Measurements from ENCODE around the gene ARHGAP28.

Gene ARHGAP28

DNA sequence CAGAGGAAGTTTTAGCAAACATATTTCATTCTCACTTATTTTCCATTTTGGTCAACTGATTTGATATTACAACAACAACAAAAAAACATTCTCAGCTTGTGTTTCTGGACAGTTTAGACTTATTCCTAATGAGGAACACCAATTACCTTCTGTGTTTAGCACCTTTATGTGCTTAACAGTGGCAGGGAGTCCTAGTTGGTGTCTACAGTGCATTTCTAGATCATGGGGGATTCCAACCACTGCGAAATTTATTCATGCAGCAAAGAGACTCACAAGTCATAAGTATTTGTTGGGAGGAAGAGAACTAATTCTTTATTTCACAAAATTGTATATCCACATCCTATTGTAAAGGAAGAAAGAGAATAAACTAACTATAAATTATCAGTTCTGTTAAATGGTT lies 4.2 kb downstream of the ARHGAP28 start:
- DNase-seq (ENCODE audit: low spot score): no peak

DNA sequence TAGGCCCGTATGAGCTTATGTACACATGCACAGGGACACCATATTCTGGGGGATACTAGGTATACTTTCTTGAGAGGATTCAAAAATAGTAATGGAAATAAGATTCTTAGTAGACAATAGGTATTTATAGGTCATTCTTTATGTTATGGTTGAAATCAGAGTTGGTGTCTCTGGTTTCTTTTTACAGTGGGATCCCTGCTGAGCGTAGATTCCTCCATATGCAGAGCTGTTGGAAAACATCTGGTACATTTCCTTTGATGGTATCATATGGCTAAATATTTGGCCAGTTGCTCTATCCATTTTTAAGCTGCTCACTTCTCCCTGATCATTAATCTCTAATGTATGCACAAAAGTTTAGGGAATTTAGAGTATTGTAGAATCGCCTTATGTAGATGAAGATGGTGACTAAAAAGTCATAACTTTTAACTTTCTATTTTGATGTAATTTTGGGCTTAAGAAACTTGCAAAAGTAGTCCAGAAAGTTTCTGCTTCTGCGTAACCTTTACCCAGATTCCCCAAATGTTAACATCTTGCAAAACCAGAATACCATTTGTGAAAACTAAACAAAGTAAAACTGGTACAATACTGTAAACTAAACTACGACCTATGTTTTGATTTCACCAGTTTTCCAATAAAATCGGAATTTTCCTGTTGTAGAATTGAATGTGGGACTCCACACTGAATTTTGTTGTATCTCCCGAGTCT lies 5.4 kb downstream of the ARHGAP28 start:
- no peak for DNase-seq (ENCODE audit: low spot score)

DNA sequence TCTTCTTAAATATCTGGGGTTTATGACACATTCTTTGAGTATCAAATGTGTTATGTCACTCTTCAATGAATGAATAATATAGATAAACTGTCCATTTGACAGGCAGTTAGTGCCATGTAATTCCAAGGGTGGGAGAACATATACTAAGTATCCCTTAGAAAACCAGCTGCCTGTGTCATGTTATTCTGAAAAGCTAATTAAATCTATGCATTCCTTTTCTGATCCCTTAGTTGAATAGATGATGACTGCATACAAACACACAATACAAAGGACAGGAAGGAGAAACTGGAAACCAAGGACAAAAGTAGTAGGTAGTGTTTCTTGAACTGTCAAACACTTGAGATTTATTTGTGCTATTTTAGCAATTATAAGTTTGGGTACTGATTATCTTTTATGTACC lies 8.3 kb downstream of the ARHGAP28 start:
- DNase-seq (ENCODE audit: low spot score): no peak

DNA sequence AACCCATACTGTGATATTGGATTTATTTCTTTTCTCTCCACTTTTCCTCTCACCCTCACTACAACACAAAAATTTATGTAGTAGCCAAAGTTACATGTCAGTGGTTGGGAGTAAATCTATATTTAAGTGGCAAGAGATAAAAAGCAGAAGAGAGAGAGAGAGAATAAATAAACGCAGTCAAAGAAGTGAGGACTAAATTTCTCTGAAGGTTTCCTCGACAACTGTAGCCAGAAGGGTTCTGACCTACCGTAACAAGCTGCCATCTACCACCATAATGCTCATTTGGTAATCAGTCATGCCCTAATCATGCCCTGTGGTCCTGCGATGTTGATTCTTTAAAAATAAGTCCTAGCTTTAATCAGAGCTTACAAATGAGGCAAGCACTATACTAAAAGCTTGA lies 9.1 kb downstream of the ARHGAP28 start:
- no peak for DNase-seq (ENCODE audit: low spot score)

DNA sequence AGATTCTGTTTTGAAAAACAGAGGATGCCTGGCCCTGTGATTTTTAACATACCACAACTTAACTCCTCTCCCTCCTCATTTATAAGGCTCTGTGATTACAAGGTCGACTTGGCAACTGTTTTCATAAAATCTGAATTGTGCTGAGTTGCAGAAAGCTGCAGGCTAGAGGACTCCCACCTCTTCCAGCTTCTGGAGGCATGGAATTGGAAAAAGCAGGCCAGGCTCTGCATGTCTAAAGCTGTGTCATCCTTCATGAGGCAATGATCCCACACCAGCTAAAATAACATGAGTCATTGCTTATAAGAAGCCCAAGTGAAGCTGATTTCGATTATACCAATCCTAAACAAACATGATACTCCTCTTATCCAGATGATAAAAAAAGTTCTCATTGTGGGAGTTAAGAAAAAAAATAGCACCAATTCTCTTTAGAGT lies 11.7 kb downstream of the ARHGAP28 start:
- no peak for DNase-seq (ENCODE audit: low spot score)

DNA sequence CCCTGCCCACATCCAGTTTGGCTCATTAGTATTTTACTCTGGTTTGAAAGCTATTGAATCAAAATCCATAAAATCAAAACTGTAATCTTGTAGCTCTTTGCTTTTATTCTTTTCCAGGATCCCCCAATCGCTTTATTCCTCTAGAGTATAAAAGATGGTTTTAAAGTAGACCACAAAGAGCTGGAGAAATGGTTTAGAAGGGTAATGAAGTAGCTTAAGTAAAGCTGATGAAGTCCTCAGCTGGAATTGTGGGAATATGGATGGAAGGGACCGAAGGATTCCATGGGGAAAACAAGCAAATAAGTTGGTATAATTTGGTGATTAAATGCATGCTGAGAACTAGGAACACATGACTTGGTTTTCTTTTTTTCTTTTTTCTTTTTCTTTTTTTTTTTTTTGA lies 12.3 kb downstream of the ARHGAP28 start:
- no peak for DNase-seq (ENCODE audit: low spot score)

DNA sequence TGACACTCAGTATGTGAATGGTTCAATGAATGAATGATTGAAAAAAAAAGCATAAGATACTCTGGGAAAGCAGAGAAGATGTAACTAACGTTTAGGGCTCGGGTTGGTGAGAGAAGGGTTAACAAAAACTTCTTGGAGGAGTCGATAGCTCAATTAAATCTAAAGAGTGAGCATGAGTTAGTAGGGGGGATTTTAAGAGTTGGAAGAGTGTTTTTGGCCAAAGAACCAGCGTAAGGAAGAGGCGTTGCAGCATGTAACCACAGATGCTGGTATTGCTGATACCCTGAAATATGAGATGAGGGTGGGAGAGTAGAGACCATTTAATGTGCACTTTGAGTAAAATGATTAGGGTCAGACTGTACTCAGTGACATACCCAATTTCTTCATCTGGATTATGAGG lies 14.5 kb downstream of the ARHGAP28 start:
- DNase-seq (ENCODE audit: low spot score): no peak

DNA sequence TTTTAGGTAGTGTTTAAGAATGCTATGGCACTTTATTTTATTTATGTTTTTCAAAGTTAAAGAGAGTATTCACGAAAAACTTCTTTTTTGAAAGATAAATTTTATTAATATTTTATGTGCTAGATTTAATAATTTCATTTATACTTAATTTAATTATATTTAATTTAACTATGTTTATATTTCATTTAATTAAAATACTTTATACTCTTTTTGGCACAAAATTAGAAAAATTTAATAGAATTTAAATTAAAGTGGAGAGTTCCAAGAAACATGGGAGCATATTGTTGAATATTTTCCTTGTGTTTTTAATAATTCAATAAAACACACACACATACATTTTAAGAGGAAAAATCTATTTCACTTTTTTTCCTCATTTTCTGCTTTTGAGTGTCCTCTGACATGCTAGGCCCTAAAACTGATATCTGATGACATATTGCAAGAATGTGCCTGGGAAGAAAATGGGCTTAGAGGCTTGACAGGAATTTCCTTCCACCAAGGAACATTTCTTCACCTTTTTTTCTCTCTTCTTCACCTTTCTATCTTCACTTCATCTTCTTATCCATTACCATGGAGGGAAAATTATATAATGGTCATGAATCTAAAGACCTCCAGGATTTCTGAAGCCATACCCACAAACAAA lies 15.4 kb downstream of the ARHGAP28 start:
- DNase-seq (ENCODE audit: low spot score): no peak

DNA sequence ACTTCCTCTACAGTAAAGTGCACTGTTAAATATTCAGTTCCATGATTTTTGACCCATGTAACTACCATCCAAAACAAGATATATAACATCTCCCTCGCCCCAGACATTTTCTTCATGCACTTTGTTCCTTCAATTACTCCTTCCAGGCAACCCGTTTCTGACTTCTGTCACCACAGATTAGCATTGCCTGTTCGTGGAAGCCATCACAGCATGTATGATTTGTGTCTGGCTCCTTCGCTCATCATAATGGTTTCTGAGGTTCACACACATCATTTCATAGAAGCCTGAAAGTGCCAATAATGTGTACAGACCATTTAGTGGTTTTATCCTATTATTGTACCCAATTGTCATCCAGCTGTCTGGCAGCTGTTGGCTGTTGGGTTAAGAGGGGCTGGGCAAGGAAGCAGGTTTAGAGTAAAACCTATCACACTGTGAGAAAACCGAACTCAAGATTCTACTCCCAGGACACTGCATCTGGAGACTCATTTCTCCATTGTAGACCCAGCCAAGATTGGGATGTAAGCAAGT lies 16.1 kb downstream of the ARHGAP28 start:
- DNase-seq (ENCODE audit: low spot score): no peak

DNA sequence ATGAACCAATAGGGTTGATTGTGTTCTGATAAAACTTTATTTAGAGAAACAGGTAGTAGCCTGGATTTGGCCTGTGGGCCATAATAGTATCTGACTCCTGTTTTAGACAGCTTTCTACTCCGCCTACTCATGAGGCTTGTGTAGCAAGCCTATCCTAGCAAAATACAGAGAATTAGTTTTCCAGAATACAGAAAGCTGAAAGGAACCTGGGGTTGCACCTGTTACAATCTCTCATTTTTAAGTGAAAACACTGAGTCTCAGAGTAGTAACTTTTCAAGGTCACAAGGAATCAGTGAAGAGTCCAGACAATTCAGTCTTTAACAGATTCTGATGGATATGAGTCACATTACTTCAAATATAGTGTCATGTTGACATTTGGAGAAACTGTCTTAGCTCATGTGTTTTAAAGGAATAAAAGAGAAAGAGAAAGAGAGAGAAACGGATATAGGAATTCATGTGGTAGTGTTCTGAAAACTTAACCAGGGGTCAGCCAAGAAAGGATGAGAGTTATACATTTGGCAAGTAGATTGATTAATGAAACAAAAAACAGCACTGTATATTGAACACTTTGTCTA lies 17.0 kb downstream of the ARHGAP28 start:
- no peak for DNase-seq (ENCODE audit: low spot score)

DNA sequence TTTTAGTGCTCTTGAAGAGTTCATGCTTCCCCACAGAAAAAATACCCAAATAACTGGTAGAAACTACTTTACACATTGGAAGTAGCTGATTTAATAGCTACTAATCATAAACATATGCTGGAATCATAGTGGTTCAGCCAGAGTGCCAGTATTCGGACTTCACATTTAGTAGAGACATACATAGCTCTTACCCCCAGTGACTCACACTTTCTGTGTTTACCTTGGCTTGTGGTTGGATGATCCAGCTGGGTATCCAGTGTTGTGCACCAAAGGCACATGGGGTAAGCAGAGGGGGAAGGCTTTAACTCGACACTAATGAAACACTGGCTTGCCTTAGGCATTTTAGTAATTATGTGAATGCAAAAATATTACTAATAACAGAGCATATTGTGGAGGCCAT lies 18.1 kb downstream of the ARHGAP28 start:
- no peak for DNase-seq (ENCODE audit: low spot score)

DNA sequence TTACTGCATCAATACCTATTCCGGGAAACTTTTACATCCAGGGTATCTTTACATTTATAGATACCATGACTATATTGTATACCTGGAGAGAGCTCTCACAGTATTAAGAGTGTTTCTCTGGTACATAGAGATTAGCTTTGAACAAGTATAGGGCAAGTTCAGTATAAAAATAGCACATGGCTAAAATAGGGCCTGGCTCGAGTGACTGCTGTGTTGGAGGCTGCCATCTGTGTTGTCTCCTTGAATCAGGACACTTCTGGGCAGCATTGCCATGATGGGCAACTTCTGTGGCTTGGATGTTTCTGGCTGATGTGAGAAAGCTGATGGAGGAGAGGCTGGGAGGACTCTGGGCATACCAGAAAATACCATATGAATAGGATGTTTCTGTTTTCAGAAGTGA lies 18.7 kb downstream of the ARHGAP28 start:
- DNase-seq (ENCODE audit: low spot score): no peak

DNA sequence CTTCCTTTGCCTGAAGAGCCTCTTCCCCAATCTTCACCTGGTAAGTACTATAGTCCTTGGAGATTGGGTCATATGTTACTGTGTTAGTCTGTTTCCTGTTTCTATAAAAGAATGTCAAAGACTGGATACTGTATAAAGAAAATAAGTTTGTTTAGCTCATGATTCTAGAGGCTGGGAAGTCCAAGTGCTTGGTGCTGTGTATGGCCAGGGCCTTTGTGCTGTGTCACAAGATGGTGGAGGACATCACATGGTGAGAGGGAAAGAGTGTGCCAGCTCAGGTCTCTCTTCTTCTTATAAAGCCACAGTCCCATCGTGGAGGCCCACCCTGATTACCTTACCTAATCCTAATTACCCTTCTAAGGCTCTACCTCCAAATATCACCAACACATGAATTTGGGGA lies 20.9 kb downstream of the ARHGAP28 start:
- DNase-seq (ENCODE audit: low spot score): no peak

DNA sequence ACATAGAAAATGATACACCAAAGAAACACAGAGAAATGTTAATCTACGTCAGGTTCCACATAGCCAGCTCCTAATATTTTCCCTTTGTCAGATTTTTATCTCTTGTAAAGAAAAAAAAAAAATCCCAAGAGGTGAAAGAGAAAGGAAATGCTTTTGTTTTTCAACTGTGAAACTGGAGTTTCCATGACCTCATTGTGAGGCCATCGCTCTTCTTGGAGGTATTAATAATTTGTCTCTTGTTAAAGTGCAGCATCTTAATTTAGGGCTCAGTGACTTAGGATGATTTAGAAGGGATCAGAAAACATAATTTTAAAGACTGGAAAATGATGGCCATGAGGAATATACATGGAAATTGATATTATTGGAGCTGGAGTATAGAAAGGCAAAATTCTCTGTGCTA lies 21.7 kb downstream of the ARHGAP28 start:
- no peak for DNase-seq (ENCODE audit: low spot score)

DNA sequence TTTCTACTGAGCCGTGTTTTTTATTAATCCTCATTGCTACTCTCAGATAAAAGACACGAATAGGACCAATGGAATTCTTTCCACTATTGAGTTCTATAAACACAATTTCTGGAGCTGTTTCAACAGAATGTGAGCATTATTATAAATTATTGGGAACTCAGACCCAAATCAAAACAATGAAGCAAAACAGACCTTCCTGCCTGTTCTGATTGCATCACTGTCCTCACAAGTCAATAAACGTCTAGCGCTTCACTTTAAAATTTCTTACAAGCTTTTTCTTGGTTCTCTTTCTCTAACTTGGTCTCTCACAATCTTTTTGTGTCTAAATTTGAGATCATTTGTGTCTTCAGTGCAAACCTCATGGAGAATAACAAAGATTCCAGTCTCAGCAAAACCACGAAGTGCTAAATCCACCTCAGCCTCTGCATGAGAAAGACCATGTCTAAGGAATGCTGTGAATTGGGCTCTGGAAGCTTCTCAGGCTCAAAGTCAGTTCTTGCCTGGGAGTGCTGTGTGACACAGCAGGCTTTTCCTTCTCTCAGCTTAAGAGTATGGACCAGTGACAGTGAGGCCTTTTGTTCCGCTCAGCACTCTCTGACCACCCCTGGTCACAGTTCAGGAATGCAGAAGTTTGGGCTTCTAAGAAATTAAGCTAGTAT lies 22.8 kb downstream of the ARHGAP28 start:
- no peak for DNase-seq (ENCODE audit: low spot score)

DNA sequence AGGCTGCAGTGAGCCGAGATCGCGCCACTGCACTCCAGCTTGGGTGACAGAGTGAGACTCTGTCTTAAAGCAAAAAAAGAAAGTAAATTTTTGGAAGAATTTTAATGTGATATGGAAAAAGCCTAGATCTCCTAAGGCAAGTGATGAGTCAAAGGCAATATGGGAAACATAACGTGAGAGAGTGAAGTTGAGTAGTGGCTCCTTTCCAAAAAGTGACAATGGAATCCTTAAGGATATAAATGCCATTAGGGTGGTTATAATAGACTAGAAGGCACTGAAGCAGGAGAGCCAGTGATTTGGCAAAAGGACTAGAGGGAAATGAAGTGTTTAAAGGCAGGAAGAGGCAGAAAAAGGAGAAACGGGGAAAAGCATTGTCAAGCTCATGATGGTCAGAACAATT lies 25.6 kb downstream of the ARHGAP28 start:
- DNase-seq (ENCODE audit: low spot score): no peak

DNA sequence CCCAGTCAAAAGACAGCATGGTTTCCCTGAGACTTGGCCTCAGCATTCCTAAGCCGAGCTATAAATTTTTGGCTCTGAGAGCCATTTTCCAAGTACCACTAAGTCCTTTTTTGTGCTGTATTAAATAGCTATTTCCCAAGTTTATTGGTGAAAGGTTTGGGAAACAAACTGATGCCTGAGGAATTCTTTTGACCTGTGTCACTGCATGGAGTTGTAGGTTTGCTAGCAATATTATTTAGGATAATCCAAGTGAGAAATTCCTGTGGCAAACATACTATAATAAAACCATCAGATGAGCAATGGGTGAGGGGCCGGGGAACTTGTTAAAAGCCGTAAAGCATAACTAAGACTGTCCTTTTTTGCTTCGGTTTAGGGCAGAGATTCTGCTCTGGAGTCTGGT lies 28.4 kb downstream of the ARHGAP28 start:
- DNase-seq (ENCODE audit: low spot score): no peak

DNA sequence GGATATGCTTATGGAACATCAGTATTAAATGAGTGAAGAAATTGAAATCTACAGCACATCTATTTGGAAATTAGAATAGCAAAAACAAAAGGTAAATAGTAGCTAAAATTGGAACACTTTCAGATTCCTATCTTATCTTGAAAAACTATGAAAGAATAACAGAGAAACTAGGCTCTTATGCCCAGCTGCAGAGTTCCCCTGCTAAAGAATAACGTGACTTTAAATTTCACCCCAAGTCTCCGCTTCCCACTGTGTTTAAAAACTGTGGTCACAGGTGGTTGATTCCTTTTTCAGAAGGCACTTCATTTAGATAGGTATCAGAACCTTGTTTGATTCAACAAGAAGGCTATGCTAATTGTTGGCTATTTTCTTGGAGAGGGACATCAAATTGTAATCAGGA lies 30.1 kb downstream of the ARHGAP28 start:
- no peak for DNase-seq (ENCODE audit: low spot score)

DNA sequence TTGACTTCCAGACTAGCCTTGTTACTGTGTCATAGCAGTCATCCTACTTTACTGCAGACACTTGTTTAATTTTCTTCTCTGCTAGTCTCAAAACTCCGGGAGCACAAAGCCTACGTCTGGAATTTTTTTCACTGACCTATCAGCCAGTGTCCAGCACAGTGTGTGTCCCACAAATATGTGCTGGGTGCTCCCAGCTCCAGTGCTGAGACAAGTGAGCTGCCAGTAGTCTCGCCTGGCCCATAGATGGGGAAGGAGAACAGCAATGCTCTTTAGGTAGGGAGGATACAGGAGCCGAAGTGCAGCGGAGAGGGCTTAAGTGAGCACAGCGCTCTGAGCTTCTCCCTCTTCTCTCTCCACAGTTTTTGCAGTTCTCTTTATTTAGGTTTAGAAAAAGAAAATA lies 34.0 kb downstream of the ARHGAP28 start:
- DNase-seq (ENCODE audit: low spot score): no peak

DNA sequence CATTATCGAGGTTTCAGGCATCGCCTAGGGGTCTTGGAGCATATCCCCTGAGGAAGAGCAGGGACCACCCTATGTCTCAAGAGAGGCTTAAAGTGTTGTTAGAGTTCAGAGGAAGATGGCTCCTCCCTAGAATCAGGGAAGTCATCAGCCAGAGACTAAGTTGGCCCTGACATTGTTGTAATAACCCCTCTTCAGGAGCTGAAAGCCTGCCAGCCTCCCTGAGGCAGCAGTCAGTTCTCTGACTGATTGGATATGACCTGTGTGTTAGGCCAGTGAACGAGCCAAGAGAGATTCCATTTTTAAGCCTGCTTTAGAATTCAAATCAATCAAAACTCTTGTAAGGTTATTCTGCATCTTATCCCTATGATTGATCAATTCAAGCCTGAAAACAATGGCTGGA lies 34.9 kb downstream of the ARHGAP28 start:
- DNase-seq (ENCODE audit: low spot score): no peak

DNA sequence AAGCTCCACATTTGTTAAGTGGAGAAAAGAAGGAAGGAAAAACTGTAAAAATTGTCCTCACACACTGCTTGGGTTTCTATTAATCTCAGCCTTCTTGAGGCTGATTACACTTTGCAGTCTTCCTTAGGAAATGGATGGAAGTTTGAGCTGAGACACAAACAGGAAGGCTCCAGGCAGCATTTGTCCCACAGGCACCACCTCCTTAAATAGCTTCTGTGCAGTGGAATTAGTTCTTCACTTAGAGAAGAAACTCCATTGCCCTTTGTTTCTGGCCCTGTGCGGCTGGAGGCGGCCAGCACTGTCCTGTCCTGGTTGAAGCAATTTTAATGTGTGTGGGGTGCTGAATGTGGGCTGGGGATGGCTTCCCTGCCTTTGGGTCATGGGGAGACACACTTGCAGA lies 44.3 kb downstream of the ARHGAP28 start:
- DNase-seq (ENCODE audit: low spot score): no peak

DNA sequence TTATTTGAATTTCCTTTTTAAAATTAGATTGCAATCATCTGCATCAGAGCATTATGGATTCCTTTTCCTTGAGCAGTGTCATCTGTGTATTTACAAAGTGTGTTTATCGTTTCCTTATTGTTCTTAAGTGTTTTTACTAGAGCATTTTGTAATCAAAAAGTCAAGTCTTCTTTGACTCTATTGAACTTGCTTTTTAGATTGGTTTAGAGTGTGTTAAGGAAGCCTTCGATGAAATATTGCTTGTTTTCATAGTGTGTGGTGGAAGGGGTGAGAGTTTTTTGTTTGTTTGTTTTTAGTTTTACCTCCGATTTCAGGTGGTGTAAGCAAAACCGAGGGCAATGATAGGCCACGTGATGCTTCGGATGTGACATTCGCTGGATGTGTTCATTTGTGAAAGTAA lies 45.7 kb downstream of the ARHGAP28 start:
- no peak for DNase-seq (ENCODE audit: low spot score)

DNA sequence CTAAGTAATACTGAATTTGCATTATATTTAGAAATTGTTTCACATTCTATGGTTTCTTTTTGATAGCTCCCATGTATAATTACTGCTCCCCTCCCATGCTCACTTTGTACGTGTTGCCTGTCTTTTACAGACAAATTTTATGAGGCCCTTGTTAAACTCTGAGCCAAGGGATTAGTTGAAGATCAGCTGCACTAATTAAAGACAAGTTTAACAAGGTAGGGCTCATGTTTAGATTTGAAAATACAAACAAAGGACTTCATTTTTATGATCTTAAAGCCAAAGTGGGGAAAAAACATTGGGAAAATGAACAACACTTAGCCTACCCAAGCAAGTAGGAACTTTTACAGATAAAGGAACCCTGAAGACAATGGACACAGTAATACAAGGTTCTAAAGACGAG lies 46.2 kb downstream of the ARHGAP28 start:
- no peak for DNase-seq (ENCODE audit: low spot score)

Measured in hematopoietic multipotent progenitor cell treated with erythropoietin and hydrocortisone succinate and interleukin-3 and kit ligand, for 15 days (in vitro differentiated cells).